ENCODE data around the gene PGA3. TPM values are rescaled to one million over a fixed set of nuclear protein-coding genes. Genes with fewer than 3 reads are reported as not detected.
"Not testable (repeated sequence)": the region's sequence is repeated elsewhere in the genome, so short reads cannot be mapped to it uniquely, and the experiment has no call there.

The PGA3 gene
- total RNA-seq, 1 experiment from 2014 or later = not detected

- not testable (repeated sequence) for DNase-seq (ENCODE audit: low spot score)
Observed at GRCh38 chr11:61207636-61208310, 4.5 kb downstream of the PGA3 start.

- not testable (repeated sequence) for DNase-seq (ENCODE audit: low spot score)
Observed at GRCh38 chr11:61210629-61211028, 7.3 kb downstream of the PGA3 start.

GRCh38 chr11:61211327-61211952 is 8.1 kb downstream of the PGA3 start:
- DNase-seq (ENCODE audit: low spot score) = not testable (repeated sequence)

- DNase-seq (ENCODE audit: low spot score) = not testable (repeated sequence)
Observed at GRCh38 chr11:61212202-61212601, 8.9 kb downstream of the PGA3 start.

- not testable (repeated sequence) for DNase-seq (ENCODE audit: low spot score)
Observed at GRCh38 chr11:61213711-61214324, 10.5 kb downstream of the PGA3 start.

GRCh38 chr11:61218306-61218705 is 15.0 kb downstream of the PGA3 start:
- DNase-seq (ENCODE audit: low spot score) = not testable (repeated sequence)

GRCh38 chr11:61219016-61219415 is 15.7 kb downstream of the PGA3 start:
- not testable (repeated sequence) for DNase-seq (ENCODE audit: low spot score)

- not testable (repeated sequence) for DNase-seq (ENCODE audit: low spot score)
Observed at GRCh38 chr11:61222047-61222446, 18.7 kb downstream of the PGA3 start, which contains the start of gene PGA4. PGA4 (plus strand) TSS chr11:61222347; CDS start chr11:61222401, 54 bp downstream.

GRCh38 chr11:61222692-61223091 is 19.4 kb downstream of the PGA3 start:
- not testable (repeated sequence) for DNase-seq (ENCODE audit: low spot score)

- DNase-seq (ENCODE audit: low spot score) = not testable (repeated sequence)
Observed at GRCh38 chr11:61226457-61227137, 23.3 kb downstream of the PGA3 start.

- not testable (repeated sequence) for DNase-seq (ENCODE audit: low spot score)
Observed at GRCh38 chr11:61229458-61229857, 26.1 kb downstream of the PGA3 start.

GRCh38 chr11:61231033-61231432 is 27.7 kb downstream of the PGA3 start:
- DNase-seq (ENCODE audit: low spot score) = not testable (repeated sequence)

GRCh38 chr11:61231585-61231984 is 28.3 kb downstream of the PGA3 start:
- not testable (repeated sequence) for DNase-seq (ENCODE audit: low spot score)

GRCh38 chr11:61232548-61233145 is 29.3 kb downstream of the PGA3 start:
- not testable (repeated sequence) for DNase-seq (ENCODE audit: low spot score)

GRCh38 chr11:61237130-61237529 is 33.8 kb downstream of the PGA3 start:
- DNase-seq (ENCODE audit: low spot score) = not testable (repeated sequence)

GRCh38 chr11:61240288-61240687 is 37.0 kb downstream of the PGA3 start:
- DNase-seq (ENCODE audit: low spot score) = not testable (repeated sequence)

GRCh38 chr11:61240875-61241274 is 37.6 kb downstream of the PGA3 start, which contains the start of gene PGA5:
PGA5 (plus strand) TSS chr11:61241175; CDS start chr11:61241227, 52 bp downstream.
- DNase-seq (ENCODE audit: low spot score) = not testable (repeated sequence)

- DNase-seq (ENCODE audit: low spot score) = not testable (repeated sequence)
Observed at GRCh38 chr11:61241526-61241925, 38.2 kb downstream of the PGA3 start.

GRCh38 chr11:61245284-61245964 is 42.1 kb downstream of the PGA3 start:
- not testable (repeated sequence) for DNase-seq (ENCODE audit: low spot score)

GRCh38 chr11:61248071-61248470 is 44.8 kb downstream of the PGA3 start:
- not testable (repeated sequence) for DNase-seq (ENCODE audit: low spot score)

GRCh38 chr11:61249201-61249600 is 45.9 kb downstream of the PGA3 start:
- not testable (repeated sequence) for DNase-seq (ENCODE audit: low spot score)

Measured in HT-29 (cell line).